Stimulated activated CD8-positive, alpha-beta memory T cell treated with anti-CD3 and anti-CD28 coated beads, Interleukin-12 subunit alpha, Interleukin-12 subunit beta, amount 100 ng/mL, for 1 hour (primary cell): ENCODE results near the gene CALD1.

Source experiments
- DNase-seq: peaks from one replicate; pipeline ENCODE4 v3.0.0-alpha.2; 2020; ENCODE audit warnings: low read depth

The CALD1 gene

GRCh38 chr7:134764365-134764764 is 15.1 kb upstream of the CALD1 start:
- DNase-seq, result no peak

GRCh38 chr7:134766779-134767519 is 12.5 kb upstream of the CALD1 start:
- DNase-seq, result no peak

- no peak for DNase-seq
Observed at GRCh38 chr7:134767520-134768168, 11.8 kb upstream of the CALD1 start.

- DNase-seq, result no peak
Observed at GRCh38 chr7:134768243-134768642, 11.2 kb upstream of the CALD1 start.

- no peak for DNase-seq
Observed at GRCh38 chr7:134770676-134771075, 8.8 kb upstream of the CALD1 start.

GRCh38 chr7:134771111-134771510 is 8.3 kb upstream of the CALD1 start:
- DNase-seq, result no peak

GRCh38 chr7:134771889-134772288 is 7.5 kb upstream of the CALD1 start:
- no peak for DNase-seq

GRCh38 chr7:134772401-134772800 is 7.0 kb upstream of the CALD1 start:
- no peak for DNase-seq

- no peak for DNase-seq
Observed at GRCh38 chr7:134773164-134773563, 6.3 kb upstream of the CALD1 start.

GRCh38 chr7:134774119-134774518 is 5.3 kb upstream of the CALD1 start:
- DNase-seq, result no peak

- no peak for DNase-seq
Observed at GRCh38 chr7:134777470-134777869, 2.0 kb upstream of the CALD1 start.

- no peak for DNase-seq
Observed at GRCh38 chr7:134777908-134778580, 1.4 kb upstream of the CALD1 start.

- DNase-seq, result no peak
Observed at GRCh38 chr7:134779741-134780065, 269 bp downstream of the CALD1 start.

- no peak for DNase-seq
Observed at GRCh38 chr7:134780166-134780828, 863 bp downstream of the CALD1 start.

GRCh38 chr7:134781171-134781570 is 1.7 kb downstream of the CALD1 start:
- DNase-seq, result no peak

GRCh38 chr7:134782121-134782623 is 2.7 kb downstream of the CALD1 start:
- DNase-seq, result no peak

- DNase-seq, result no peak
Observed at GRCh38 chr7:134783294-134784069, 4.0 kb downstream of the CALD1 start.

- DNase-seq, result no peak
Observed at GRCh38 chr7:134784251-134785049, 5.0 kb downstream of the CALD1 start.

GRCh38 chr7:134785842-134786241 is 6.4 kb downstream of the CALD1 start:
- DNase-seq, result no peak

- no peak for DNase-seq
Observed at GRCh38 chr7:134787064-134787463, 7.6 kb downstream of the CALD1 start.

- DNase-seq, result no peak
Observed at GRCh38 chr7:134787720-134788119, 8.3 kb downstream of the CALD1 start.
